Subcutaneous abdominal adipose tissue (tissue), 5 donors: ENCODE data around the gene ZSWIM6.

ENCODE experiments used
- H3K27ac ChIP-seq: one replicate; pipeline ENCODE4 v1.7.0; 2013; ENCODE audit warnings: low read depth, mild to moderate bottlenecking, inconsistent platforms, low read length, moderate library complexity
- H3K27me3 ChIP-seq, 5 donors: one replicate each; pipeline ENCODE4 v1.7.0; 2013; ENCODE audit warnings: low read length in 5 of 5, inconsistent platforms in 1 of 5; ENCODE audit not compliant: control insufficient read depth in 5 of 5, insufficient read depth in 4 of 5
- H3K36me3 ChIP-seq, 5 donors: one replicate each; pipeline ENCODE4 v1.7.0; 2013; ENCODE audit warnings: low read length in 5 of 5; ENCODE audit not compliant: control insufficient read depth in 5 of 5, insufficient read depth in 5 of 5
- H3K4me1 ChIP-seq, 5 donors: one replicate each; pipeline ENCODE4 v1.7.0; 2013; ENCODE audit warnings: low read length in 5 of 5, mild to moderate bottlenecking in 3 of 5, moderate library complexity in 1 of 5; ENCODE audit not compliant: control insufficient read depth in 5 of 5, insufficient read depth in 5 of 5
- H3K4me3 ChIP-seq, 5 donors: one replicate each; pipeline ENCODE4 v1.7.0; 2013; ENCODE audit warnings: low read length in 5 of 5, low read depth in 1 of 5
- H3K9ac ChIP-seq, 5 donors: one replicate each; pipeline ENCODE4 v1.7.0; 2013; ENCODE audit warnings: low read length in 5 of 5, mild to moderate bottlenecking in 4 of 5, moderate library complexity in 3 of 5
- H3K9me3 ChIP-seq, 5 donors: one replicate each; pipeline ENCODE4 v1.7.0; 2013; ENCODE audit warnings: low read length in 5 of 5; ENCODE audit not compliant: control insufficient read depth in 5 of 5
- donor health status: healthy.
- donor health status: healthy.
- donor health status: healthy.
- donor health status: healthy.
- donor health status: healthy.

The ZSWIM6 gene

DNA sequence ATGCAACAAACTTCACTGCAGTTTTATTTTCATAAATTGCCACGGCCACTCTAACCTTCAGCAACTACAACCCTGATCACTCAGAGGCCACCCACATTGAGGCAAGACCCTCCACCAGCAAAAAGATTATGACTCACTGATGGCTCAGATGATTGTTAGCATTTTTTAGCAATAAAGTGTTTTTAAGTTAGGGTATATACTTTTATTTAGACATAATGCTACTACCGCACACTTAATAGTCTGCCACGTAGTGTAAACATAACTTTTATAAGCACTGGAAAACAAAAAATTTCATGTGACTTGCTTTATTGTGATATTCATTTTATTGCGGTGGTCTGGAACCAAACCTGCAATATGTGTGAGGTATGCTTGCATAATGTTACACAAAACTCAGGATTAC, 257.9 kb downstream of the ZSWIM6 start:
- H3K27me3 ChIP-seq: no peaks in the 10 kb centered on the region
- H3K27ac ChIP-seq: no peak overlapping the region
- H3K9ac ChIP-seq: no peak overlapping the region
- H3K4me1 ChIP-seq: peaks cover 0 to 20% (median 17%) of the 10 kb centered on the region in 5 donors
- no peaks in the 10 kb centered on the region for H3K9me3 ChIP-seq
- no peaks in the 10 kb centered on the region for H3K36me3 ChIP-seq
- no peak overlapping the region for H3K4me3 ChIP-seq

DNA sequence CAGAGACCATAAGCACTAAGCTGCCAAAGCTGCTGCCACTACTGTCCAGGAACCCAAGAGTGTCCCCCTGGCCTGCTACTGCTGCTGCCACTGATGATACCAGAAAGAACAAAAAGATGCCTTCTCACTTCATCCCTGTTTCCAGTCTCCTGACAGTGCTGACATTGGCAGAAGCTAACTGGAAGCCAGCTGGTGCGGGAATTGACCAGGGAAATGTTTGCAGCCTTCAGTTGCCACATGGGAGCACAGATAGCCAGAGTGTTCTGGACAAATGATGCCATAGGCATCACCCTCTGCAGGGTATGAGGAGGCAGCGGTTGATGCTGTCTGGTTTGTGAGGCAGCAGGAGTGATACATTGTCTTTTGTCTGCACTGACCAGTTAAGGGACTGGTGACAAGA, 258.4 kb downstream of the ZSWIM6 start:
- no peaks in the 10 kb centered on the region for H3K36me3 ChIP-seq

DNA sequence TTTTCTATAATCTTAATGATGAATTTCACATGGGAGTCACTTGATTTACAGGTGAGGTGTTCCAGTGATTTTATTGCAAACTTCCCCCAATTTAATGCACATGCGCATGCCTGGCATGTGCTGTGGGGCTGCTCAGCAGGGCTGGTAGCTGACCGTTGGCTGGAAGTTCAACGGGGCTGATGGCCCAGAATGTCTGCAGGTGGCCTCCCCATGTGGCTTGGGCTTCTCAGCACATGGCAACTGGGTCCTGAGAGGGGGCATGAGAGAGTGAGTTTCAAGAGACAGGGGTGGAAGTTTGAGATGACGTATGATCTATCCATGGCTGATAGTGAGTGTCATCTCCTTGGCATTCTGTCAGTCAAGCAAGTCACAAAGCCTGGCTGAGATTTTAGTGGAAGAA, 259.8 kb downstream of the ZSWIM6 start:
- H3K9ac ChIP-seq: no peak overlapping the region
- no peak overlapping the region for H3K27ac ChIP-seq

More for the DNA sequence above, 258.4 kb downstream of the ZSWIM6 start:
- no peak overlapping the region for H3K9ac ChIP-seq
- peaks cover 0 to 20% (median 19%) of the 10 kb centered on the region in 5 donors for H3K4me1 ChIP-seq
- no peak overlapping the region for H3K4me3 ChIP-seq
- no peaks in the 10 kb centered on the region for H3K27me3 ChIP-seq
- no peak overlapping the region for H3K27ac ChIP-seq
- H3K9me3 ChIP-seq: no peaks in the 10 kb centered on the region

DNA sequence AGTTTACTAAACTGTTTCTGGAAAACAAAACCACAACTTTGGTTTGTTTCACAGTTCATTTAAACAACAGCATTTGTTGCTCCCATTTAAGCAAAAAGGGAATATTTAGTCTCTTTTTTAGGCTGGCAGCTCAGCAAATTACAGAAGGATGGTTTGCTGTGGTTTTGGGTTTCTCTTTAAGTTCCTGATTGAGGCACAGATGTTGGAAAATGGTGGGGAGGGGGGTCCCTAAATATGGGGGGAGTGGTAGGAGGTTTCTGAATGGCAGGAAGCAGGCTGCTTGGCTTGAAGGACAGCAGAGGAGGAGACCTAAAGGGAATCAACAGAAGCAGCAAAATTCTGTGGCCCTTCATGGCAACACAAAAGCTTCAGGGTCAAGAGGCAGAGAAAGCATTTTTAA, 263.4 kb downstream of the ZSWIM6 start:
- no peak overlapping the region for H3K4me3 ChIP-seq
- H3K27ac ChIP-seq: no peak overlapping the region
- H3K9ac ChIP-seq: no peak overlapping the region
- no peaks in the 10 kb centered on the region for H3K36me3 ChIP-seq
- H3K27me3 ChIP-seq: no peaks in the 10 kb centered on the region
- peaks cover 4 to 15% (median 12%) of the 10 kb centered on the region in 5 donors for H3K4me1 ChIP-seq
- no peaks in the 10 kb centered on the region for H3K9me3 ChIP-seq

More for the DNA sequence above, 259.8 kb downstream of the ZSWIM6 start:
- Histone ChIP-seq H3K4me1 (peaks cover 0 to 14% (median 9%) of the 10 kb centered on the region in 5 donors), H3K36me3 (no peaks in the 10 kb centered on the region), H3K9me3 (no peaks in the 10 kb centered on the region), H3K27me3 (no peaks in the 10 kb centered on the region), H3K4me3 (no peak overlapping the region)
